Fibroblast of mammary gland (primary cell): ENCODE measurements around the gene CAMK2A.

Experiments
- DNase-seq: peaks from one replicate; pipeline ENCODE4 v3.0.0-alpha.2; 2010; ENCODE audit warnings: low read depth
- H3K4me3 ChIP-seq: 2 replicates; pipeline ENCODE4 v1.5.1; 2011; ENCODE audit warnings: low read depth, mild to moderate bottlenecking, low read length, moderate library complexity; ENCODE audit not compliant: control insufficient read depth
- TF ChIP-seq, protein P1 (sequence below): conservative IDR thresholded peaks from 2 replicates; pipeline ENCODE4 v1.5.1; 2011; ENCODE audit warnings: low read depth, low read length, inconsistent platforms; ENCODE audit not compliant: control insufficient read depth, insufficient read depth

Gene CAMK2A

DNA sequence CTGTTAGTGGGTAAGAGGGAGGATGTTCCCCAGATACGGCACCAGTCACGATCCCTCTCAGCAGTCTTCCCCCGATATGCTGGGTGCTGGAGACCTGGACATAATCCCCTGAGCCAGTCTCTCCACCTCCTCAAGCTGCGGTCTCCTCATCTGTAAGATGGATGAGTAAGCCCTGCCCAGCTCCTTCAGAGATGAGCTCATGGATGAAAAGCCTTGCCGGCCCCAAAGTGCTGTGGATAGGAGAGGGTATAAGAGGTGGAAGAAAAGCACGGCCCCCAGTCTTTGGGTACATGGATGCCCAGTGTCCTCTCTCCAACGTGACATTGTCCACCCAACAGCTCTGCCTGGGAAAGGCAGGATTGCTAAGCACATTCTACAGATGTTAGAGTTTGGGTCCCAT, 4.5 kb downstream of the CAMK2A start:
- TF ChIP-seq, protein P1, sequence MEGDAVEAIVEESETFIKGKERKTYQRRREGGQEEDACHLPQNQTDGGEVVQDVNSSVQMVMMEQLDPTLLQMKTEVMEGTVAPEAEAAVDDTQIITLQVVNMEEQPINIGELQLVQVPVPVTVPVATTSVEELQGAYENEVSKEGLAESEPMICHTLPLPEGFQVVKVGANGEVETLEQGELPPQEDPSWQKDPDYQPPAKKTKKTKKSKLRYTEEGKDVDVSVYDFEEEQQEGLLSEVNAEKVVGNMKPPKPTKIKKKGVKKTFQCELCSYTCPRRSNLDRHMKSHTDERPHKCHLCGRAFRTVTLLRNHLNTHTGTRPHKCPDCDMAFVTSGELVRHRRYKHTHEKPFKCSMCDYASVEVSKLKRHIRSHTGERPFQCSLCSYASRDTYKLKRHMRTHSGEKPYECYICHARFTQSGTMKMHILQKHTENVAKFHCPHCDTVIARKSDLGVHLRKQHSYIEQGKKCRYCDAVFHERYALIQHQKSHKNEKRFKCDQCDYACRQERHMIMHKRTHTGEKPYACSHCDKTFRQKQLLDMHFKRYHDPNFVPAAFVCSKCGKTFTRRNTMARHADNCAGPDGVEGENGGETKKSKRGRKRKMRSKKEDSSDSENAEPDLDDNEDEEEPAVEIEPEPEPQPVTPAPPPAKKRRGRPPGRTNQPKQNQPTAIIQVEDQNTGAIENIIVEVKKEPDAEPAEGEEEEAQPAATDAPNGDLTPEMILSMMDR, result no peak
- DNase-seq, result peak; percentile 59
- no peak overlapping the region for H3K4me3 ChIP-seq

DNA sequence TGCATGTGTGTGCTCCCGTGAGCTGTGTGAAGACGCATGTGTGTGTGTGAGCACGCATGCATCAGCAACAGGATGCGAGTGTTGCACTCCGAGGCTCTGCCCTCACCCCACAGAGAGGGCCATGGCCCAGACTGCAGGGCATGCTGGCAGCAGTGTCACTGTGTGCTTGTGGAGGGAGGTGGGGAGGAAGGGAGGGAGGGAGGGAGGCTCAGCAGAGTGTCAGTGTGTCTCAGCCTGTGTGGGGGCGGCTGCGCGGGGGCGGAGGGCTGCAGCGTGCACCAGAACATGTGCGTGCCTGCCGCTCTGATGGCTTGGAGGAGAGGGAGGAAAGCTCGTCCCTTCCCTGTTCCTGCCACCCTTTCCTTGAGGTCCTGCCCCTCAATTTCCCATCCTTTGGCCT, 5.3 kb downstream of the CAMK2A start:
- H3K4me3 ChIP-seq, result no peak overlapping the region
- DNase-seq, result no peak
- TF ChIP-seq, protein P1, result no peak

DNA sequence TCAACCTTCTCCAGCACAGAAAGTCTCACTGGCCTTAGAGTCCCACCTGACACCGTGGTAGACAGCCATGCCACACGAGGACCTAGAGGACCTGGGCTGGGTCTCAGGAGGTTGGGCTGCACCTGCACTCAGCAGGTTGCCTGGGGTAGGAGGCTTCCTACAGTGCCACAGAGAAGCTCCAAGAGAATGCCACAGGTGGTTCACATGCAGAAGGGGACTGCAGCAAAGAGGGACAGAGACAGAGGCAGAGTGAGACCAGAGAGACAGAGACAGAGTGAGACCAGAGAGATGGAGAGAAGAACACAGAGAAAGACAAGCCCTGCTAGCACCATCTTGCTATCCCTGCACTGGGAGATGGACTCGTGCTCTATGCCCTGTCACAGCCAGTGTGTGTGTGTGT, 5.7 kb downstream of the CAMK2A start:
- no peak overlapping the region for H3K4me3 ChIP-seq
- DNase-seq, result no peak
- TF ChIP-seq, protein P1, result no peak

DNA sequence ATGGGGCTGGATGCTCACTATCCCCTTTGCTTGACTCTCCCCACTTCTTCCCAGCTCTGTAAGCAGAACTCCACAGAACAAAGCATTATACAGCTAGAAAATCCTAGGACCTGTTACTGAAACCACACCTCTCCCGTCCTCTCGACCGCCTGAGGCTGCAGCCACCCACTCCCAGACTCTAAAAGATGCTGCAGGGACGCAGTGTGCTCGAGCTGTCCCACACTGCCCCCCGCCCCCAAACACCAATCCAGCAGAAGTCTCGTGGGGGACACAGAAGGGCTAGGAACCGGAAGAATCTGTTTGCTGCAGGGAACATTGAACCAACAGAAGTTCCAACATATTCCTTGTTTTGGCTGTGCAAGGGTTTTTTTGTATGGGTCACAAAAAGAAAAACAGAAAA, 7.6 kb downstream of the CAMK2A start:
- no peak overlapping the region for H3K4me3 ChIP-seq
- DNase-seq, result no peak
- TF ChIP-seq, protein P1, result no peak

DNA sequence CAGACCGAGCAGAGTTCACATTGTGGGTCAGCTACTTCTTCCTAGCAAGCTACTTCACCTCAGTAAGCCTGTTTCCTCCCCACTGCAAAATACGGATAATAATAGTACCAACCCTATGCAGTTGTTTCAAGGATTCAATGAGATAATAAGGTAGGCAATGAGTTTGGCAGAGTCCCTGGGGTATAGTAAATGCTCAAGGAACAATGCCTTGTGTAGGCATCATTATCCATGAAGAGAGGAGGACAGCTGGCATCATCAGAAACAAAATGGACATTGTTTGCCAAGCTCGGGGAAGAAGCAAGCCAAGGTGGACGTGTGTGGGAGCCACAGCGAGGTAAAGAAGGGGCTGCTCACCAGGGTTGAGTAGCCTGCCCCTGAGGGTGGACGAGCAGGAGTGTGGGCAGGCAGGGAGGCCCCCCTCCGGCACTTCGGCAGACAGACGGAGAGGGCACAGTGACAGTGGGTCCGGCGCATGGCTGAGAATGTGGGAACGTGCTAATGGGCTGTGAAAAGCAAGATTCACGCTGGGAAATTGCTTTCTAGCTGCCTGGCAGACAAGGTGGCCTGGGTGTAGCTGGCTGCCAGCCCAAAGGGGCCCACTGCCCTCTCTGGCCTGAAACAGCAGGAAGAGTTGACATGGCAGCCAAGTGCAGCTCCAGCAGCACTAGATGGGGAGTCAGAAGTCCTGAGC, 10.1 kb downstream of the CAMK2A start:
- TF ChIP-seq, protein P1, result no peak
- DNase-seq, result no peak
- no peak overlapping the region for H3K4me3 ChIP-seq

DNA sequence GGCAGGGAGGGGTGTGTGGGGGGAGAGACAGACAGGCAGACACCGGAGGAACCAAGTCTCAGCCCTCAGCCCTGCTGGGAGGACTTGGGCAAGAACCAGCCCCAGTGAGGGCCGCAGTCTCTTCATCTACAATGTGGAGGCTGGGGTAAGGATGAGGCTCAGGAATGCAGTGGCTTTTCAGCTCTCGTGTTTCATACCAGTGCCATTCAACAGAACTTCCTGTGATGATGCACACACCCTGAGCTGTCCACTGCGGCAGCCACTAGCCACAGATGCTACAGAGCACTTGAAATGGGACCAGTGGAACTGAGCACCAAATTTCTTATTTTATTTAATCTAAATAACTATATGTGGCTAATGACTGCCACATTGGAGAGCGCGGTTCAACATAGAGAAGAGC, 10.7 kb downstream of the CAMK2A start:
- TF ChIP-seq, protein P1, result no peak
- H3K4me3 ChIP-seq, result no peak overlapping the region
- DNase-seq, result peak; percentile 82
